GM18519 (cell line): ENCODE measurements around the gene ARSH.
"Not testable (repeated sequence)": the region's sequence is repeated elsewhere in the genome, so short reads cannot be mapped to it uniquely, and the experiment has no call there.

ENCODE experiments used
- ATAC-seq: cut with Tn5 transposase; IDR thresholded peaks from one replicate; pipeline ENCODE4 v1.9.1; 2021; ENCODE audit warnings: mild to moderate bottlenecking, moderate library complexity; ENCODE audit not compliant: unreplicated experiment, low FRiP score

Gene ARSH

DNA sequence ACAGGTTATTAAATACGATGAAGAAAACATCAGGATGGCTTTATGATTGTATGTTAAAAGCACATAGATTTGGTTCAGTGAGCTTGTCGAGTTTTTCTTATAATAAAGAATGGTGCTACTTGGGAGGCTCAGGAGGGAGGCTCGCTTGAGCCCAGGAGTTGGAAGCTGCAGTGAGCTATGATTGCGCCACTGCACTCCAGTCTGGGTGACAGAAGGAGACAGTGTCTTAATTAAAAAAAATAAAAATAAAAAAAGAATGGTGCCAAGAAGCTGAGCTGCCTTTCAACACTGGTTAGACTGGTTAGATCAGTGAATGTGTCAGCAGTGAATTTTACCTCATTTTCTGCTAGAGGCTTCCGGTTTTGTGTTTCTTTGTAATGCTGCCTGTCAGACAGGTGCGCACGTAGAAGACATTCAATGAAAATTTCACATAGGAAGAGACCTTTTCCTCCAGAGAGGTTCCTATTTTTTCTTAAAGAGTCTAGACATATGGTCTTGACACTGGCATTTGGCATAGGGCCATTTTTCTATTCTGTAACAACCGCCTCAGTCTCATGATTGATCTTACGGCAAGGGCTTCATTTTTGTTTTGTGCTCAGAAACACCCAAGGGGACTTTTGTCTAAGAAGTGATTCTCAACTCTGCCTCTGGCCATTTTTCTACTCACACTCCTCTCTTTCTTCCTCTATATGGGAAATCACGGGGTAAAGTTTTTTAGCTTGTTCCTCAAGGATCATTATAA, 19.9 kb downstream of the ARSH start:
- ATAC-seq: no peak

DNA sequence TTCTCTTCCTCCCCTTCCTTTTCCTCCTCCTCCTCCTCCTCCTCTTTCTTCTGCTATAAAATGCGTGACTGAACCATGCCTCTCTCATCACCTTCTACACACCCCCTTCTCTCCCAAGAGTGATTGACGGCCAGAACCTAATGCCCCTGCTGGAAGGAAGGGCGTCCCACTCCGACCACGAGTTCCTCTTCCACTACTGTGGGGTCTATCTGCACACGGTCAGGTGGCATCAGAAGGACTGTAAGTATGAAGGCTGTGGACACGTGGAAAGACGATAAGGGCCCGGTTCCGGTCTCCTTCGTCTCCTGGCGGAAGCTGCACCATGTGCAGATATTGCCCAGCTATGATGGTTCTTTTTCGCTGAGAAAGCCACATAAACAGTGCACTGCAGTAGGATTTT, 22.8 kb downstream of the ARSH start:
- no peak for ATAC-seq

DNA sequence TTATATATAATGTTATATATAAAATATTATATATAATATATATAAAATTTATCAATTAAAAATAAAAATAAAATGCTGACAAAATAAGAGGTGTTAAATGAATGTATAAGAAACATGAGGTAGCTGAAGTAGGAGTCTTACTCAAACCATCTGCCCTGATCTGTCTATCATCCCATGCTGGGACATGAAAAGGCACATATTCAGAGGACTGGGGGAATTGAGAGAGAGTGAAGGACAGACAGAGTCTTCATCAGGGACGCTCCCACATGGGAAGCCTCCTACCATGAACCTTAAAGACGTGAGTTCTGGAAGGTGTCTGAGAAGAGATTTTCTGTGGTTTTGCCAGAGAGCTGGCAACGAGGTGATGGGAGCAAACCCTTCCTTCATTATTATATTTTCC, 30.9 kb downstream of the ARSH start:
- ATAC-seq: no peak

- no peak for ATAC-seq
Observed at GRCh38 chrX:3044196-3044595, 37.9 kb downstream of the ARSH start.

- ATAC-seq: no peak
Observed at GRCh38 chrX:3044671-3045070, 38.3 kb downstream of the ARSH start.

GRCh38 chrX:3046253-3047240, 40.2 kb downstream of the ARSH start:
- ATAC-seq: no peak

DNA sequence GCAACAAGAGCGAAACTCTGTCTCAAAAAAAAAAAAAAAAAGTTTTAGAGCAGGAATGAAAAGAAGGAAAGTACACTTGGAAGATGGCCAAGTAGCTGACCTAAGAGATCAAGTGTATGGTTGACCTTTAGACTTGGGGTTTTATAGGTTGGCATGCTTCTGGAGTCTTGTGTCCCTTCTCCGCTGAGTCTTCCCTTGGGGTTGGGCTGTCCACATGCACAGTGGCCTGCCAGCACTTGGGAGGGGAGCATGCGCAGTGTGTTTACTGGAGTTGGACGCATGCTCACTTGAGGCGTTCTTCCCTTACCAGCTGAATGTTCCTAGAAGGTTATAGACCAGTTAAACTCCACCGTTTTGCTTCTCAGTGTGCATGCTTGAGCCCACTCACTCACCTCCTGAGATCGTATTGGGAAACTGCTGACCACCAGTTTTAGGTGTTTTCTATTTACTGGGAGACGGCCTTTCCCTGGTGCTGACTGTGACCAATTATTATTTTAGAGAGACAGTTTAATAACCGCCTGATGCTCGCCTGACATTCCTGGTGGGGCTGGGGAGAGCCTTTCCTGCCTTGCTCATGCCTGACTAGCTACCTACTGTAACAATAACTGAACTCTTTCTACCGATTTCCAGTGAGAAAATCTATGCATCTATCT, 44.3 kb downstream of the ARSH start:
- ATAC-seq: not testable (repeated sequence)

DNA sequence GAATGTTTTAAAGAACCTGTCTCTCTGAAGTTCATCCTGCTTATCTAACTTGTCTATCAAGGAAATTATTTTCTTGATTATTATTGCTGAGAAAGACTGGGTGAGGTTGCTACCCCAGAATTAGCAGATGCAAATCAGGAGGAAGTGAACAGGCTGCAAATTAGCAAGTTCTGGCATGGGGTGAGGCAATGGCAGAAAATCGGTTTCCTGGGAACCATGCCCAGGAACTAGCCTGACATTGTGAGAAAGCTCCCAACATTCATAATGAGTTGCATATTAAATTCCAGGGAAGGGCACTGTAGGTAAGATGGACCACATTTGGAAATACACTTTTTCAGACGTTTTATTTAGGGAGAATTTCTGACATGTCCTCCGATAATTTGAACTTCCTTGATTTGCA, 46.5 kb downstream of the ARSH start:
- ATAC-seq: no peak

GRCh38 chrX:3066555-3066954, 60.2 kb downstream of the ARSH start:
- no peak for ATAC-seq

GRCh38 chrX:3075959-3076358, 69.6 kb downstream of the ARSH start:
- ATAC-seq: no peak

DNA sequence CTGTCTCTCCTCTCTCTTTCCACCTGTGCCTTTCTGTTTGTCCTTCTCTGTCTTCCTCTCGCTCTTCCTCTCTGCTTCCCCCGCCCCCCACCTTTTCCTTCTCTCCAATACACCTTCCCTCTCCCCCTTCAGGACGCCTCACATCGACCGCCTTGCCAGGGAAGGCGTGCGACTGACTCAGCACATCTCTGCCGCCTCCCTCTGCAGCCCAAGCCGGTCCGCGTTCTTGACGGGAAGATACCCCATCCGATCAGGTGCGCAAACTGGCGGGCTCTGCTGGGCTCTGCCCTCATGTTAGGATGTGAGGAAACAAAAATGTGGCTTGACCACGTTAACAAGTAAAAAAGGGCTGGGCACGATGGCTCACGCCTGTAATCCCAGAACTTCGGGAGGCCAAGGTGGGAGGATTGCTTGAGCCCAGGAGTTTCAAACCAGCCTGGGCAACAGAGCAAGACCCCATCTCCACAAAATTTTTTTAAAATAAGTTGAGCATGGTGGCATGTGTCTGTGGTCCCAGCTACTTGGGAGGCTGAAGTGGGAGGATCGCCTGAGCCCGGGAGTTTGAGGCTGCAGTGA, 70.2 kb downstream of the ARSH start:
- no peak for ATAC-seq
